HG02852 (cell line): ENCODE measurements around the gene ZYX.
"Not testable (repeated sequence)": the region's sequence is repeated elsewhere in the genome, so short reads cannot be mapped to it uniquely, and the experiment has no call there.

Experiments used
- ATAC-seq: cut with Tn5 transposase; IDR thresholded peaks from one replicate; pipeline ENCODE4 v1.9.1; 2021; ENCODE audit warnings: mild to moderate bottlenecking, moderate library complexity; ENCODE audit not compliant: unreplicated experiment

The ZYX gene

GRCh38 chr7:143396625-143397556, 15.7 kb downstream of the ZYX start:
- ATAC-seq = no peak

GRCh38 chr7:143397710-143398530, 16.8 kb downstream of the ZYX start:
- ATAC-seq = no peak

- ATAC-seq = no peak
Observed at GRCh38 chr7:143398616-143399015, 17.5 kb downstream of the ZYX start.

GRCh38 chr7:143399151-143399550, 18.0 kb downstream of the ZYX start:
- ATAC-seq = no peak

- ATAC-seq = no peak
Observed at GRCh38 chr7:143399642-143400041, 18.5 kb downstream of the ZYX start.

GRCh38 chr7:143401265-143401664, 20.1 kb downstream of the ZYX start:
- ATAC-seq = no peak

- not testable (repeated sequence) for ATAC-seq
Observed at GRCh38 chr7:143402233-143402632, 21.1 kb downstream of the ZYX start.

- ATAC-seq = no peak
Observed at GRCh38 chr7:143405173-143406001, 24.2 kb downstream of the ZYX start.

GRCh38 chr7:143406002-143406357, 24.8 kb downstream of the ZYX start:
- ATAC-seq = no peak

- no peak for ATAC-seq
Observed at GRCh38 chr7:143407287-143408251, 26.4 kb downstream of the ZYX start.

- no peak for ATAC-seq
Observed at GRCh38 chr7:143408252-143408685, 27.1 kb downstream of the ZYX start.

GRCh38 chr7:143408686-143409561, 27.8 kb downstream of the ZYX start, which contains the start of gene EPHA1:
EPHA1 (minus strand) TSS chr7:143408856; CDS start chr7:143408805, 51 bp downstream.
- no peak for ATAC-seq

GRCh38 chr7:143410521-143411004, 29.4 kb downstream of the ZYX start:
- ATAC-seq = no peak

GRCh38 chr7:143411976-143412708, 31.0 kb downstream of the ZYX start:
- no peak for ATAC-seq

- ATAC-seq = no peak
Observed at GRCh38 chr7:143413123-143413522, 32.0 kb downstream of the ZYX start.

- not testable (repeated sequence) for ATAC-seq
Observed at GRCh38 chr7:143415209-143415608, 34.1 kb downstream of the ZYX start.

- no peak for ATAC-seq
Observed at GRCh38 chr7:143415742-143416397, 34.7 kb downstream of the ZYX start.
